Frontal cortex (tissue), 4 donors: Measurements from ENCODE around the gene ADAM15. TPM values are rescaled to one million over a fixed set of nuclear protein-coding genes. Genes with fewer than 3 reads are reported as not detected.

Source experiments
- DNase-seq, 2 donors: peaks; one replicate each; pipeline ENCODE4 v3.0.0; 2012; ENCODE audit warnings: low spot score in 2 of 2
- FAIRE-seq: peaks from 2 replicates; lab custom pipeline; 2012; peaks lifted over from hg19 to GRCh38; lab: Jason Lieb, UNC
- total RNA-seq: library from RNA; depleted of rRNA; stranded (reverse); fragments of >200 nt; gene quantifications from one replicate; pipeline ENCODE4 v1.2.3, GENCODE V29; 2014
- donor health status: control.
- donor health status: control.
- donor health status: control.

ADAM15 gene
- total RNA-seq, 1 donor from 2014 or later = 11.8 TPM

GRCh38 chr1:155026588-155026987, 24.5 kb upstream of the ADAM15 start:
- FAIRE-seq (no peak), DNase-seq (no peak)

GRCh38 chr1:155029513-155030242, 21.4 kb upstream of the ADAM15 start:
- DNase-seq (no peak), FAIRE-seq (no peak)

- DNase-seq = no peak
- no peak for FAIRE-seq
Observed at GRCh38 chr1:155030243-155030795, 20.8 kb upstream of the ADAM15 start.

GRCh38 chr1:155030899-155031298, 20.2 kb upstream of the ADAM15 start:
- FAIRE-seq (no peak), DNase-seq (no peak)

GRCh38 chr1:155032886-155033285, 18.2 kb upstream of the ADAM15 start:
- no peak for FAIRE-seq
- no peak for DNase-seq

- DNase-seq = no peak
- FAIRE-seq = no peak
Observed at GRCh38 chr1:155033524-155033923, 17.6 kb upstream of the ADAM15 start, which contains the start of the genes DCST1 and DCST2. Gene DCST1 (plus strand): TSS chr1:155033824. CDS start chr1:155034037, 213 bp downstream. Gene DCST2 (minus strand): TSS chr1:155033781. CDS start chr1:155033701, 80 bp downstream.

GRCh38 chr1:155034318-155035208, 16.6 kb upstream of the ADAM15 start:
- no peak for FAIRE-seq
- no peak for DNase-seq

- no peak for FAIRE-seq
- DNase-seq = no peak
Observed at GRCh38 chr1:155035936-155036335, 15.2 kb upstream of the ADAM15 start.

GRCh38 chr1:155037043-155037442, 14.1 kb upstream of the ADAM15 start:
- no peak for DNase-seq
- no peak for FAIRE-seq

- DNase-seq (no peak), FAIRE-seq (no peak)
Observed at GRCh38 chr1:155037851-155038441, 13.2 kb upstream of the ADAM15 start.

GRCh38 chr1:155038602-155039307, 12.4 kb upstream of the ADAM15 start:
- FAIRE-seq (no peak), DNase-seq (no peak)

- FAIRE-seq = no peak
- DNase-seq = no peak
Observed at GRCh38 chr1:155039308-155039669, 11.8 kb upstream of the ADAM15 start.

- FAIRE-seq (no peak), DNase-seq (no peak)
Observed at GRCh38 chr1:155040358-155041093, 10.6 kb upstream of the ADAM15 start.

GRCh38 chr1:155042789-155043188, 8.3 kb upstream of the ADAM15 start:
- FAIRE-seq (no peak), DNase-seq (no peak)

- FAIRE-seq = no peak
Observed at GRCh38 chr1:155043301-155043702, 7.8 kb upstream of the ADAM15 start.

GRCh38 chr1:155043793-155044192, 7.3 kb upstream of the ADAM15 start:
- no peak for DNase-seq
- FAIRE-seq = no peak

More at GRCh38 chr1:155043301-155043702, 7.8 kb upstream of the ADAM15 start:
- DNase-seq = no peak

- no peak for DNase-seq
- FAIRE-seq = no peak
Observed at GRCh38 chr1:155044365-155044764, 6.8 kb upstream of the ADAM15 start.

- no peak for FAIRE-seq
- DNase-seq = peak; percentile 78 to 88
Observed at GRCh38 chr1:155044812-155045657, 6.1 kb upstream of the ADAM15 start.
